GM12801 (cell line): ENCODE data around the gene SPIRE1.

ENCODE experiments used
- CTCF ChIP-seq: IDR thresholded peaks from one replicate; pipeline ENCODE4 v1.5.1; 2011; ENCODE audit warnings: control low read depth; ENCODE audit not compliant: insufficient read length; ENCODE audit errors: extremely low read depth

SPIRE1 gene

GRCh38 chr18:12518832-12519531, 138.9 kb downstream of the SPIRE1 start:
- TF ChIP-seq CTCF = no peak

GRCh38 chr18:12518326-12518725, 139.6 kb downstream of the SPIRE1 start:
- TF ChIP-seq CTCF = no peak

GRCh38 chr18:12517142-12517825, 140.6 kb downstream of the SPIRE1 start:
- no peak for TF ChIP-seq CTCF

- no peak for TF ChIP-seq CTCF
These were observed 141.8 kb downstream of the SPIRE1 start for GRCh38 chr18:12516049-12516630.

- TF ChIP-seq CTCF = no peak
These were observed 142.4 kb downstream of the SPIRE1 start for GRCh38 chr18:12515550-12515949.

GRCh38 chr18:12507007-12507406, 150.9 kb downstream of the SPIRE1 start:
- no peak for TF ChIP-seq CTCF

GRCh38 chr18:12500986-12501385, 156.9 kb downstream of the SPIRE1 start:
- TF ChIP-seq CTCF = no peak
